HCT116 (cell line): ENCODE measurements around the gene MRPL20. TPM values are rescaled to one million over a fixed set of nuclear protein-coding genes. Genes with fewer than 3 reads are reported as not detected.

Experiments used
- ATAC-seq: fragments of 200-7000 bp; cut with Tn5 transposase; 2 replicates; pipeline ENCODE4 v1.9.1; 2020; ENCODE audit warnings: mild to moderate bottlenecking, moderate library complexity
- BruUV-seq: library from RNA; stranded (reverse); fragments of 400-500 nt; replicated peaks from 2 replicates; lab custom pipeline; 2021; lab: Mats Ljungman, UMichigan
- CTCF ChIA-PET: fragments of 300-600 bp; sonication (Branson Sonifier 250); formaldehyde crosslinking; loops from one replicate; lab custom pipeline; 2021; ENCODE audit warnings: antibody characterized with exemption; lab: Charles Lee
- POLR2A ChIA-PET: fragments of 300-600, 350-600 bp; sonication (Branson Sonifier 250); formaldehyde crosslinking; loops from one replicate; lab custom pipeline; 2021; ENCODE audit warnings: antibody characterized with exemption; lab: Charles Lee
- RAD21 ChIA-PET, 2 experiments: fragments of 300-600 bp; sonication (Branson Sonifier 250); formaldehyde crosslinking; loops; one replicate each; lab custom pipeline; 2023; ENCODE audit warnings: low total read pairs in 2 of 2; ENCODE audit not compliant: uncharacterized antibody in 2 of 2, unreplicated experiment in 2 of 2, low non-redundant PET in 1 of 2; lab: Charles Lee
- DNase-seq: peaks from one replicate; pipeline ENCODE4 v3.0.0-alpha.2; 2010; ENCODE audit warnings: low read depth, low spot score
- H2AFZ ChIP-seq: fragments of 200-600 bp; shearing (Covaris generic), sonication (generic); 2 replicates; pipeline ENCODE4 v1.6.1; 2017; ENCODE audit warnings: low read depth, mixed run types, mixed read lengths, antibody characterized with exemption, low read length; ENCODE audit not compliant: poor library complexity, severe bottlenecking
- H3K27ac ChIP-seq: 2 replicates; pipeline ENCODE4 v1.5.1; 2012; ENCODE audit warnings: low read depth, low read length
- H3K27me3 ChIP-seq: fragments of 200-600 bp; sonication (generic); 2 replicates; pipeline ENCODE4 v1.6.1; 2016; ENCODE audit warnings: mixed run types, low read length, mixed read lengths; ENCODE audit not compliant: insufficient read depth
- H3K36me3 ChIP-seq, 2 experiments: fragments of 200-500 bp in 1 of 2; fragments of 200-600 bp in 1 of 2; sonication (Bioruptor generic) in 1 of 2; sonication (generic) in 1 of 2; 2 replicates each; pipeline versions ENCODE4 v1.5.1 to v1.6.1; 2014 to 2016; ENCODE audit warnings: low read length in 2 of 2, inconsistent platforms in 1 of 2, mixed read lengths in 1 of 2, mixed run types in 1 of 2; ENCODE audit not compliant: insufficient read depth in 2 of 2, control insufficient read depth in 1 of 2
- H3K4me1 ChIP-seq, 2 experiments: fragments of 200-600 bp in 1 of 2; sonication (generic) in 1 of 2; 2 replicates each; pipeline versions ENCODE4 v1.5.1 to v1.6.1; 2012 to 2017; ENCODE audit warnings: low read length in 2 of 2, inconsistent platforms in 1 of 2, mild to moderate bottlenecking in 1 of 2, mixed read lengths in 1 of 2, mixed run types in 1 of 2, moderate library complexity in 1 of 2; ENCODE audit not compliant: insufficient read depth in 2 of 2, control insufficient read depth in 1 of 2
- H3K4me2 ChIP-seq: fragments of 200-600 bp; sonication (generic); 2 replicates; pipeline ENCODE4 v1.6.1; 2017; ENCODE audit warnings: mixed run types, low read length, mixed read lengths
- H3K4me3 ChIP-seq, 2 experiments: fragments of 200-600 bp in 1 of 2; sonication (generic) in 1 of 2; replicated peaks in 1 of 2; 2 replicates each; pipeline ENCODE4 v1.5.1; 2011 to 2016; ENCODE audit warnings: low read length in 2 of 2, control low read depth in 1 of 2, low read depth in 1 of 2, mild to moderate bottlenecking in 1 of 2, mixed read lengths in 1 of 2, mixed run types in 1 of 2
- H3K79me2 ChIP-seq: fragments of 200-600 bp; sonication (generic); 2 replicates; pipeline ENCODE4 v1.6.1; 2017; ENCODE audit warnings: mild to moderate bottlenecking, mixed run types, low read length, moderate library complexity, mixed read lengths; ENCODE audit not compliant: insufficient read depth
- H3K9ac ChIP-seq: fragments of 200-600 bp; sonication (generic); 2 replicates; pipeline ENCODE4 v1.6.1; 2016; ENCODE audit warnings: low read length, mixed read lengths
- H3K9me2 ChIP-seq: fragments of 200-600 bp; sonication (generic), shearing (Covaris generic); 2 replicates; pipeline ENCODE4 v1.6.1; 2017; ENCODE audit warnings: mixed run types, mild to moderate bottlenecking, moderate library complexity; ENCODE audit not compliant: insufficient read depth
- H3K9me3 ChIP-seq, 2 experiments: fragments of 200-500 bp in 1 of 2; fragments of 200-600 bp in 1 of 2; sonication (Bioruptor generic) in 1 of 2; sonication (generic) in 1 of 2; 2 replicates each; pipeline ENCODE4 v1.6.1; 2014 to 2017; ENCODE audit warnings: low read length in 2 of 2, mixed read lengths in 2 of 2, inconsistent platforms in 1 of 2, low read depth in 1 of 2, mild to moderate bottlenecking in 1 of 2, mixed run types in 1 of 2, moderate library complexity in 1 of 2; ENCODE audit not compliant: control insufficient read depth in 1 of 2, insufficient read depth in 1 of 2
- H4K20me1 ChIP-seq: fragments of 200-600 bp; sonication (generic), shearing (Covaris generic); 2 replicates; pipeline ENCODE4 v1.6.1; 2017; ENCODE audit warnings: mixed run types, mild to moderate bottlenecking, moderate library complexity; ENCODE audit not compliant: insufficient read depth
- EZH2 ChIP-seq: fragments of 200-600 bp; sonication (generic); IDR thresholded peaks from 2 replicates; pipeline ENCODE4 v1.6.1; 2017; ENCODE audit warnings: antibody characterized with exemption, mixed run types
- EZH2phosphoT487 ChIP-seq: fragments of 200-600 bp; IDR thresholded peaks from 2 replicates; pipeline ENCODE4 v1.6.1; 2018; ENCODE audit warnings: antibody characterized with exemption, borderline replicate concordance
- FOSL1 ChIP-seq: IDR thresholded peaks from 2 replicates; pipeline ENCODE4 v1.6.1; 2012; ENCODE audit warnings: low read depth
- POLR2AphosphoS5 ChIP-seq: IDR thresholded peaks from 2 replicates; pipeline ENCODE4 v1.6.1; 2011; ENCODE audit warnings: mild to moderate bottlenecking, low read depth, low read length, moderate library complexity
- SIN3A ChIP-seq: IDR thresholded peaks from 2 replicates; pipeline ENCODE4 v1.6.1; 2012; ENCODE audit warnings: low read depth
- SRF ChIP-seq: IDR thresholded peaks from 2 replicates; pipeline ENCODE4 v1.6.1; 2012; ENCODE audit warnings: low read depth
- ZNF274 ChIP-seq: fragments of 200-500 bp; sonication (Bioruptor generic); IDR thresholded peaks from 2 replicates; pipeline ENCODE4 v1.6.1; 2014; ENCODE audit warnings: mild to moderate bottlenecking, low read depth, low read length, inconsistent platforms
- intact Hi-C: fragments of 100-400 bp; cut with micrococcal nuclease; formaldehyde crosslinking; loops from 2 replicates; pipeline ENCODE4 v1.10.0; 2022
- total RNA-seq: library from RNA; stranded (reverse); gene quantifications from one replicate; pipeline ENCODE4 v1.2.1, GENCODE V29; 2021; ENCODE audit not compliant: unreplicated experiment
- TF ChIP-seq, protein P1 (sequence below): IDR thresholded peaks from 2 replicates; pipeline ENCODE4 v1.6.1; 2012
- TF ChIP-seq, protein P2 (sequence below), 3 experiments: fragments of 200-600 bp in 1 of 3; sonication (generic) in 1 of 3; IDR thresholded peaks in 2 of 3; conservative IDR thresholded peaks in 1 of 3; 2 replicates each; pipeline ENCODE4 v1.5.1; 2012 to 2017; ENCODE audit warnings: low read depth in 2 of 3, low read length in 2 of 3, antibody characterized with exemption in 1 of 3, borderline replicate concordance in 1 of 3, control low read depth in 1 of 3, mild to moderate bottlenecking in 1 of 3, mixed read lengths in 1 of 3, mixed run types in 1 of 3, moderate library complexity in 1 of 3; ENCODE audit not compliant: insufficient read depth in 1 of 3
- TF ChIP-seq, protein P3 (sequence below): IDR thresholded peaks from 2 replicates; pipeline ENCODE4 v1.6.1; 2012; ENCODE audit warnings: low read depth

MRPL20 gene
- total RNA-seq, 1 experiment from 2014 or later, result 131 TPM

DNA sequence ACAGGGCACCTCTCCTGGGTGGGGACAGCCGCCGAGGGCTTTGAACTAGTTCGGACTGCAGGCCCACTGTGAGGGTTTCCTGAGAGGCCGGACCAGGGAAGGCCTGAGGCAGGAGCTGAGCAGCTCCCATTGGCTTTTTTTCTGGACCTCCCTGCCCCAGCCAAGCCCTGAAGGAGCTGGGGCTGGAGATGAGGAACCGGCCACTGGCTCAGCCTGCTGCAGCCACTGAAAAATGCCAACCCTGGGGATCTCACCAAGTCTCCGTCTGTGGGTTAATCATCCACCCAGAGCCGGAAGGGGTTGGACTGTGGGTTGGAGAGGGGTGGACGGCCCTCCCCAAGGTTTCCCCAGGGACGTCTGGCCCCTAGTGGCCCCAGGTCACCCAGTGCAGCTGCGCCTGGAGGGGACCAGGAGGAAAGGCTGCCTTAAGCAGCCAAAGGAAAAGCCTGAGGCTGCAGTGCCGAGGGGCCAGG lies 30.8 kb upstream of the MRPL20 start (continued):
- TF ChIP-seq EZH2 (no peak), SRF (no peak)
- TF ChIP-seq, protein P1, sequence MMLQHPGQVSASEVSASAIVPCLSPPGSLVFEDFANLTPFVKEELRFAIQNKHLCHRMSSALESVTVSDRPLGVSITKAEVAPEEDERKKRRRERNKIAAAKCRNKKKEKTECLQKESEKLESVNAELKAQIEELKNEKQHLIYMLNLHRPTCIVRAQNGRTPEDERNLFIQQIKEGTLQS, result no peak

DNA sequence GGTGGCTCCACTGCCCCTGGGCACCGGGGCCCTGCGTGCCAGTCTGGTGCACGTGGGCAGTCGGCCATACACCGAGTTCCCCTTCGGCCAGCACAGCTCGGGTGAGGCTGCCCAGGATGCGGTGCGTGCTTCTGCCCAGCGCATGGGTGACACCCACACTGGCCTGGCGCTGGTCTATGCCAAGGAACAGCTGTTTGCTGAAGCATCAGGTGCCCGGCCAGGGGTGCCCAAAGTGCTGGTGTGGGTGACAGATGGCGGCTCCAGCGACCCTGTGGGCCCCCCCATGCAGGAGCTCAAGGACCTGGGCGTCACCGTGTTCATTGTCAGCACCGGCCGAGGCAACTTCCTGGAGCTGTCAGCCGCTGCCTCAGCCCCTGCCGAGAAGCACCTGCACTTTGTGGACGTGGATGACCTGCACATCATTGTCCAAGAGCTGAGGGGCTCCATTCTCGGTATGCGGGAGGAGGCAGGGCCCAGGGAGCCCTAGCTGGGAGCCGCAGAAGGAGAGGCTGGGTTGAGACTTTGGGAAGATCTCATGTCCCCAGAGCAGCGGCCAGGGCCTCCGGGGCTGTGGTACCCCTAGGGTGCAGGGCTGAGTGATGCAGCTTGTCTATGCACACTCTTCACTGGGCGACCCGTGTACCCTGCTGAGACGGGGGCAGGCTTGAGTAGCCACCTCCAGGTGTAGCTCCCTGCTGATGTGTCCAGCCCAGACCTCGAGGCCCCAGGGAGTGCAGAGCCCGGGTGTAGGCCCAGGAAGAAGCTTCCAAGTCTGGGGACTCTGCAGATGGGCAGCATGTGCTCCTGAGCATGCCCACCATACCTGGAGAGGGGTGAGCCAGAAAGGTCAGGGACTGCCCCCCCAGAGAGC lies 30.2 kb upstream of the MRPL20 start:
- ChIA-PET POLR2A (no interaction called here), CTCF (no interaction called here), RAD21 (no interaction called here)
- H3K9ac ChIP-seq, result no peak overlapping the region
- peak overlapping the region; percentile 99 for H3K4me2 ChIP-seq
- no peak overlapping the region for H2AFZ ChIP-seq
- no peaks in the 10 kb centered on the region for H3K9me2 ChIP-seq
- H3K4me3 ChIP-seq, result peak overlapping the region; percentile 80 to 92; a peak in 2 of 4 replicates
- H3K79me2 ChIP-seq, result peaks cover 33% of the 10 kb centered on the region; the same call in 1 of the 2 replicates
- TF ChIP-seq, protein P2, sequence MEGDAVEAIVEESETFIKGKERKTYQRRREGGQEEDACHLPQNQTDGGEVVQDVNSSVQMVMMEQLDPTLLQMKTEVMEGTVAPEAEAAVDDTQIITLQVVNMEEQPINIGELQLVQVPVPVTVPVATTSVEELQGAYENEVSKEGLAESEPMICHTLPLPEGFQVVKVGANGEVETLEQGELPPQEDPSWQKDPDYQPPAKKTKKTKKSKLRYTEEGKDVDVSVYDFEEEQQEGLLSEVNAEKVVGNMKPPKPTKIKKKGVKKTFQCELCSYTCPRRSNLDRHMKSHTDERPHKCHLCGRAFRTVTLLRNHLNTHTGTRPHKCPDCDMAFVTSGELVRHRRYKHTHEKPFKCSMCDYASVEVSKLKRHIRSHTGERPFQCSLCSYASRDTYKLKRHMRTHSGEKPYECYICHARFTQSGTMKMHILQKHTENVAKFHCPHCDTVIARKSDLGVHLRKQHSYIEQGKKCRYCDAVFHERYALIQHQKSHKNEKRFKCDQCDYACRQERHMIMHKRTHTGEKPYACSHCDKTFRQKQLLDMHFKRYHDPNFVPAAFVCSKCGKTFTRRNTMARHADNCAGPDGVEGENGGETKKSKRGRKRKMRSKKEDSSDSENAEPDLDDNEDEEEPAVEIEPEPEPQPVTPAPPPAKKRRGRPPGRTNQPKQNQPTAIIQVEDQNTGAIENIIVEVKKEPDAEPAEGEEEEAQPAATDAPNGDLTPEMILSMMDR (IDR thresholded peaks at IDR 0.05 in 2 of 3, conservative IDR thresholded peaks at IDR 0.05 in 1 of 3; ENCODE audit: borderline replicate concordance in 1 of 3, insufficient read depth in 1 of 3, low read depth in 2 of 3, low read length in 2 of 3), result no peak
- TF ChIP-seq FOSL1, result no peak
- no peak for TF ChIP-seq ZNF274
- TF ChIP-seq EZH2phosphoT487, result no peak
- no peak for TF ChIP-seq POLR2AphosphoS5
- no peak for TF ChIP-seq SIN3A
- TF ChIP-seq, protein P3, sequence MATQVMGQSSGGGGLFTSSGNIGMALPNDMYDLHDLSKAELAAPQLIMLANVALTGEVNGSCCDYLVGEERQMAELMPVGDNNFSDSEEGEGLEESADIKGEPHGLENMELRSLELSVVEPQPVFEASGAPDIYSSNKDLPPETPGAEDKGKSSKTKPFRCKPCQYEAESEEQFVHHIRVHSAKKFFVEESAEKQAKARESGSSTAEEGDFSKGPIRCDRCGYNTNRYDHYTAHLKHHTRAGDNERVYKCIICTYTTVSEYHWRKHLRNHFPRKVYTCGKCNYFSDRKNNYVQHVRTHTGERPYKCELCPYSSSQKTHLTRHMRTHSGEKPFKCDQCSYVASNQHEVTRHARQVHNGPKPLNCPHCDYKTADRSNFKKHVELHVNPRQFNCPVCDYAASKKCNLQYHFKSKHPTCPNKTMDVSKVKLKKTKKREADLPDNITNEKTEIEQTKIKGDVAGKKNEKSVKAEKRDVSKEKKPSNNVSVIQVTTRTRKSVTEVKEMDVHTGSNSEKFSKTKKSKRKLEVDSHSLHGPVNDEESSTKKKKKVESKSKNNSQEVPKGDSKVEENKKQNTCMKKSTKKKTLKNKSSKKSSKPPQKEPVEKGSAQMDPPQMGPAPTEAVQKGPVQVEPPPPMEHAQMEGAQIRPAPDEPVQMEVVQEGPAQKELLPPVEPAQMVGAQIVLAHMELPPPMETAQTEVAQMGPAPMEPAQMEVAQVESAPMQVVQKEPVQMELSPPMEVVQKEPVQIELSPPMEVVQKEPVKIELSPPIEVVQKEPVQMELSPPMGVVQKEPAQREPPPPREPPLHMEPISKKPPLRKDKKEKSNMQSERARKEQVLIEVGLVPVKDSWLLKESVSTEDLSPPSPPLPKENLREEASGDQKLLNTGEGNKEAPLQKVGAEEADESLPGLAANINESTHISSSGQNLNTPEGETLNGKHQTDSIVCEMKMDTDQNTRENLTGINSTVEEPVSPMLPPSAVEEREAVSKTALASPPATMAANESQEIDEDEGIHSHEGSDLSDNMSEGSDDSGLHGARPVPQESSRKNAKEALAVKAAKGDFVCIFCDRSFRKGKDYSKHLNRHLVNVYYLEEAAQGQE, result no peak
- TF ChIP-seq, all 23 proteins: peak for 0
- no peaks in the 10 kb centered on the region for H3K36me3 ChIP-seq
- intact Hi-C loops, result no loop called here
- H3K27me3 ChIP-seq, result no peaks in the 10 kb centered on the region
- H3K9me3 ChIP-seq, result no peaks in the 10 kb centered on the region
- no TSS peak for BruUV-seq
- no peak for ATAC-seq
- peaks cover 42 to 59% of the 10 kb centered on the region in 2 experiments for H3K4me1 ChIP-seq
- H4K20me1 ChIP-seq, result no peaks in the 10 kb centered on the region
- no peak for DNase-seq
- H3K27ac ChIP-seq, result peak overlapping the region; percentile 99; the same call in 1 of the 2 replicates
